ENCODE data around the gene DOCK11.

DOCK11 gene

GRCh38 chrX:118634336-118634735, 138.7 kb downstream of the DOCK11 start:
- DNase-seq, result no peak

- DNase-seq, result no peak
These were observed 142.4 kb downstream of the DOCK11 start for GRCh38 chrX:118637997-118638396.

GRCh38 chrX:118644378-118644777, 148.8 kb downstream of the DOCK11 start:
- no peak for DNase-seq

- no peak for DNase-seq
These were observed 157.1 kb downstream of the DOCK11 start for GRCh38 chrX:118652717-118653116.

- no peak for DNase-seq
These were observed 158.7 kb downstream of the DOCK11 start for GRCh38 chrX:118654331-118654730.

- DNase-seq, result no peak
These were observed 160.1 kb downstream of the DOCK11 start for GRCh38 chrX:118655561-118656246.

- DNase-seq, result no peak
These were observed 161.8 kb downstream of the DOCK11 start for GRCh38 chrX:118657413-118657812.

GRCh38 chrX:118660085-118660484, 164.5 kb downstream of the DOCK11 start:
- DNase-seq, result no peak

GRCh38 chrX:118665204-118665603, 169.6 kb downstream of the DOCK11 start:
- DNase-seq, result no peak

GRCh38 chrX:118666521-118666920, 170.9 kb downstream of the DOCK11 start:
- no peak for DNase-seq

GRCh38 chrX:118669435-118669834, 173.8 kb downstream of the DOCK11 start:
- DNase-seq, result no peak

- no peak for DNase-seq
These were observed 179.8 kb downstream of the DOCK11 start for GRCh38 chrX:118675326-118675965.

- no peak for DNase-seq
These were observed 180.3 kb downstream of the DOCK11 start for GRCh38 chrX:118675966-118676349.

GRCh38 chrX:118677318-118677717, 181.7 kb downstream of the DOCK11 start:
- DNase-seq, result no peak

GRCh38 chrX:118679290-118679689, 183.7 kb downstream of the DOCK11 start:
- DNase-seq, result no peak

- DNase-seq, result no peak
These were observed 186.8 kb downstream of the DOCK11 start for GRCh38 chrX:118682258-118683014.

- DNase-seq, result no peak
These were observed 189.8 kb downstream of the DOCK11 start for GRCh38 chrX:118685393-118685792.

- no peak for DNase-seq
These were observed 193.3 kb downstream of the DOCK11 start for GRCh38 chrX:118688935-118689334.

- DNase-seq, result no peak
These were observed 198.2 kb downstream of the DOCK11 start for GRCh38 chrX:118693843-118694242.

GRCh38 chrX:118694638-118695037, 199.0 kb downstream of the DOCK11 start:
- no peak for DNase-seq

GRCh38 chrX:118698516-118699170, 203.0 kb downstream of the DOCK11 start:
- no peak for DNase-seq

- no peak for DNase-seq
These were observed 207.1 kb downstream of the DOCK11 start for GRCh38 chrX:118702741-118703140.

- DNase-seq, result no peak
These were observed 211.1 kb downstream of the DOCK11 start for GRCh38 chrX:118706681-118707080.

GRCh38 chrX:118714521-118714920, 218.9 kb downstream of the DOCK11 start:
- DNase-seq, result no peak
